ENCODE results near the gene ANK2. TPM values are rescaled to one million over a fixed set of nuclear protein-coding genes. Genes with fewer than 3 reads are reported as not detected.
A peak's percentile ranks its signal among the peaks of the same experiment; 100 is the strongest.

Gene ANK2
- total RNA-seq, 1 experiment from 2014 or later = 5.6 TPM

DNA sequence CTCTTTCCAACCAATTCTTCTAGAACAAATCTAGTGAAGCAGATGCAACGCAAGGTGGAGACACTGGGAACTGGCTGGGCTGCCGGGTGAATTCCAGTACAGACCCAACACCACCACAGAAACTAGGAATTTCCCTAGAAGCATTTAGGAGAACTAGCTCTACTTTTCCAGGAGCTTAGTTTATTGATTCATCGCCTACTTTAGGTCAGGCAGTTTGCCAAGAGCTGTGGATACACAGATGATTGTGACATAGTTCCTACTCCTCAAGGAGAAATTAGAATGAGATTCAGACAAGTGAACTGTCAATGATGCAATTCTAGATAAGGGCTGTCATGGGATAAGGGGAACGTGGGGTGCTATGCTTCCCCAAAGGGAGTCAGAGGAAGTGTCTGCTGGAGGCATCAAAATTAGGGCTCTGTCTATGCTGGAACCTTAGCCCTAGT lies 362.1 kb downstream of the ANK2 start (continued):
- no peak for TF ChIP-seq YY1 (IDR thresholded peaks at IDR 0.05; ENCODE audit: extremely low read depth, insufficient replicate concordance, low read depth, low read length)
- TF ChIP-seq TCF7L2 (IDR thresholded peaks at IDR 0.05; ENCODE audit: borderline replicate concordance, extremely low read depth, insufficient read depth, insufficient read length) = no peak
- peak; percentile 32; the same call in 1 of the 2 replicates for TF ChIP-seq POLR2AphosphoS5 (IDR thresholded peaks at IDR 0.05; ENCODE audit: low read depth, low read length)
- TF ChIP-seq ATF3 (IDR thresholded peaks at IDR 0.05) = peak; percentile 56; the same call in 1 of the 2 replicates
- no peak for TF ChIP-seq CTCF (IDR thresholded peaks at IDR 0.05 in 2 of 3, conservative IDR thresholded peaks at IDR 0.05 in 1 of 3; ENCODE audit: borderline replicate concordance in 1 of 3, insufficient read depth in 1 of 3, low read depth in 2 of 3, low read length in 2 of 3)
- TF ChIP-seq CEBPB (IDR thresholded peaks at IDR 0.05; ENCODE audit: low read depth) = peak; percentile 78
- 0 out of 2 replicates have a peak, but pooled peaks have one; percentile 9 for TF ChIP-seq SP1 (IDR thresholded peaks at IDR 0.05; ENCODE audit: low read depth)
- TF ChIP-seq EZH2 (IDR thresholded peaks at IDR 0.05) = no peak
- TF ChIP-seq FOSL1 (IDR thresholded peaks at IDR 0.05; ENCODE audit: low read depth) = no peak; the same call in 1 of the 2 replicates
- TF ChIP-seq ZNF274 (IDR thresholded peaks at IDR 0.05; ENCODE audit: low read depth, low read length) = no peak
- no peak for TF ChIP-seq EZH2phosphoT487 (IDR thresholded peaks at IDR 0.05; ENCODE audit: borderline replicate concordance)

GRCh38 chr4:113419631-113420030 lies 370.2 kb downstream of the ANK2 start:
- DNase-seq (ENCODE audit: low read depth, low spot score) = no peak
- Histone ChIP-seq H3K9me3 (ENCODE audit: control insufficient read depth in 1 of 2, insufficient read depth in 1 of 2, low read depth in 1 of 2, low read length in 2 of 2) (peaks cover 6 to 12% of the 10 kb centered on the region in 2 experiments; a peak in 2 of 4 replicates), H3K9me2 (ENCODE audit: insufficient read depth) (no peaks in the 10 kb centered on the region), H2AFZ (ENCODE audit: low read depth, low read length, poor library complexity, severe bottlenecking) (no peak overlapping the region), H3K4me1 (ENCODE audit: control insufficient read depth in 1 of 2, insufficient read depth in 2 of 2, low read length in 2 of 2) (no peaks in the 10 kb centered on the region), H3K36me3 (ENCODE audit: control insufficient read depth in 1 of 2, insufficient read depth in 2 of 2, low read length in 2 of 2) (no peaks in the 10 kb centered on the region), H3K9ac (ENCODE audit: low read length) (no peak overlapping the region), H3K27ac (ENCODE audit: low read depth, low read length) (no peak overlapping the region), H3K79me2 (ENCODE audit: insufficient read depth, low read length) (no peaks in the 10 kb centered on the region), H3K4me2 (ENCODE audit: low read length) (no peak overlapping the region), H3K27me3 (ENCODE audit: insufficient read depth, low read length) (no peaks in the 10 kb centered on the region), H3K4me3 (replicated peaks in 1 of 2; ENCODE audit: low read depth in 1 of 2, low read length in 2 of 2) (no peak overlapping the region), H4K20me1 (ENCODE audit: insufficient read depth) (no peaks in the 10 kb centered on the region)
- BruUV-seq (replicated peaks) = no TSS peak
- RAD21 ChIA-PET (ENCODE audit: low non-redundant PET in 1 of 2, low total read pairs in 2 of 2, uncharacterized antibody in 2 of 2, unreplicated experiment in 2 of 2) = no interaction called here
- CTCF ChIA-PET = no interaction called here
- intact Hi-C loops (cut with micrococcal nuclease) = no loop called here
- POLR2A ChIA-PET = no interaction called here
- no peak for TF ChIP-seq FOSL1 (IDR thresholded peaks at IDR 0.05; ENCODE audit: low read depth)
- no peak for TF ChIP-seq ATF3 (IDR thresholded peaks at IDR 0.05)
- TF ChIP-seq, protein P1, sequence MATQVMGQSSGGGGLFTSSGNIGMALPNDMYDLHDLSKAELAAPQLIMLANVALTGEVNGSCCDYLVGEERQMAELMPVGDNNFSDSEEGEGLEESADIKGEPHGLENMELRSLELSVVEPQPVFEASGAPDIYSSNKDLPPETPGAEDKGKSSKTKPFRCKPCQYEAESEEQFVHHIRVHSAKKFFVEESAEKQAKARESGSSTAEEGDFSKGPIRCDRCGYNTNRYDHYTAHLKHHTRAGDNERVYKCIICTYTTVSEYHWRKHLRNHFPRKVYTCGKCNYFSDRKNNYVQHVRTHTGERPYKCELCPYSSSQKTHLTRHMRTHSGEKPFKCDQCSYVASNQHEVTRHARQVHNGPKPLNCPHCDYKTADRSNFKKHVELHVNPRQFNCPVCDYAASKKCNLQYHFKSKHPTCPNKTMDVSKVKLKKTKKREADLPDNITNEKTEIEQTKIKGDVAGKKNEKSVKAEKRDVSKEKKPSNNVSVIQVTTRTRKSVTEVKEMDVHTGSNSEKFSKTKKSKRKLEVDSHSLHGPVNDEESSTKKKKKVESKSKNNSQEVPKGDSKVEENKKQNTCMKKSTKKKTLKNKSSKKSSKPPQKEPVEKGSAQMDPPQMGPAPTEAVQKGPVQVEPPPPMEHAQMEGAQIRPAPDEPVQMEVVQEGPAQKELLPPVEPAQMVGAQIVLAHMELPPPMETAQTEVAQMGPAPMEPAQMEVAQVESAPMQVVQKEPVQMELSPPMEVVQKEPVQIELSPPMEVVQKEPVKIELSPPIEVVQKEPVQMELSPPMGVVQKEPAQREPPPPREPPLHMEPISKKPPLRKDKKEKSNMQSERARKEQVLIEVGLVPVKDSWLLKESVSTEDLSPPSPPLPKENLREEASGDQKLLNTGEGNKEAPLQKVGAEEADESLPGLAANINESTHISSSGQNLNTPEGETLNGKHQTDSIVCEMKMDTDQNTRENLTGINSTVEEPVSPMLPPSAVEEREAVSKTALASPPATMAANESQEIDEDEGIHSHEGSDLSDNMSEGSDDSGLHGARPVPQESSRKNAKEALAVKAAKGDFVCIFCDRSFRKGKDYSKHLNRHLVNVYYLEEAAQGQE (IDR thresholded peaks at IDR 0.05; ENCODE audit: low read depth) = no peak
- no peak for TF ChIP-seq ZNF274 (IDR thresholded peaks at IDR 0.05; ENCODE audit: low read depth, low read length)
- no peak for TF ChIP-seq CEBPB (IDR thresholded peaks at IDR 0.05; ENCODE audit: low read depth)
- TF ChIP-seq, protein P2, sequence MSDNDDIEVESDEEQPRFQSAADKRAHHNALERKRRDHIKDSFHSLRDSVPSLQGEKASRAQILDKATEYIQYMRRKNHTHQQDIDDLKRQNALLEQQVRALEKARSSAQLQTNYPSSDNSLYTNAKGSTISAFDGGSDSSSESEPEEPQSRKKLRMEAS (IDR thresholded peaks at IDR 0.05) = no peak
- no peak for ATAC-seq
